Fibroblast of skin of right biceps (primary cell): ENCODE measurements around the gene PKN2.
"Not testable (repeated sequence)": the region's sequence is repeated elsewhere in the genome, so short reads cannot be mapped to it uniquely, and the experiment has no call there.

Experiments
- DNase-seq: peaks from one replicate; pipeline ENCODE4 v3.0.0-alpha.2; 2013

Gene PKN2

DNA sequence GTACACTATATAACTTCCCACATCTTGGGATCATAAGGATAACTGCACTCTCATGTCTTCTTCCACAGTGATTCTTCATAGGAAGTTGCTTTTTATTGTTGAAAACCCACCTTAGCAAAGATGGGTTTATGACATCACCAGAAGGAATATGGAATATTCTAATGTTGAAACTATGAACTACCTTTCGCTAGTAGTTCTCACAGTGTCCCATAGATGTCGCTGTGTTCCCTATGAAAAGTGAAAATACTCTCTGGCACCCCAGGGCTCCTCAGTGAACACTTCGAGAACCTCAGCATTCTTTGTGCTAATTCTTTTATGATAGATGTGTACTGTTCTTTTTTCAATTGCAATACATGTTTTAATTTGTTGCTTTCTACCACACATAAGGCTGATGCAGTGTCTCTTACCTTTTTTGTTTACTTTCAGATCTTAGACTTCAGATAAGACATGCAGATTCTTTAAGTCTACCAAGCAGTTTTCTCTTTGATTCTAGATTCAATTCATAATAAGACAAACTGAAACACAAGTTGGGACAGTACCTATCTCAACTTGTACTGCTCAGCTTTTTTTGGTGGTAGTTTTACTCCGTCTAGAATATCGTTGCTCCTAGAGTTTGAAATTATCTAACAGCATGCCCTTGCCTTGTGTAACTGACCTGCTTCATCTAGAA lies 116.4 kb downstream of the PKN2 start:
- DNase-seq, result peak; percentile 36

DNA sequence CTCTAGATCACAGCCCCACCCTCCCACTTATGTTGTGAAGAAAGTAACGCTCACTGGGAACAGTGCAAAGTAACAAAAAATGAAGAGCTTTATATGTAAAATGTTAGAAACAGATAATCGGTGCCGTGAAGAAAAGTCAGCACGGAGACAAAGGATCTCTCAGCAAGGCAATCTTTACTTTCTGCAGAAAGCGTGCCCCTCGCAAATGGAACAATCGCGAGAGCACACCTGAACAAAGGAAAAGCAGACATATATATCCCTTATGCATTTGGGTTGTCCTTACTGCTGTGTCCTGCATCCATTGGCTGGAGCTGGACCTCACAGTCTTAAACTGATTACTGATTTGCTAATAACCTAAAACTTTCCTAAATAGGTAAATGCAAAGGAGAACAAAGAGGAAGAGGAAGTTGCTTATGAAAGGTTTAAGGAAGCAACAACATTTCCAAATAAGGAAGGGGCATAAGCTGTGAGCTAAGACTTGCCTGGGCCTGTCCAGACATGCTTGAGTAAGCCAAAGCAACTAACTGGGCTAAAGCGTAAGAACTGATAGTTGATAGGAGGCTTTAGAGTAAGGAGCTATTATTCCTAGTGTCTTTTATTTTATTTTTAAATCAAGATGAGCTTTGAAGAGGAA lies 117.6 kb downstream of the PKN2 start:
- peak; percentile 36 for DNase-seq

DNA sequence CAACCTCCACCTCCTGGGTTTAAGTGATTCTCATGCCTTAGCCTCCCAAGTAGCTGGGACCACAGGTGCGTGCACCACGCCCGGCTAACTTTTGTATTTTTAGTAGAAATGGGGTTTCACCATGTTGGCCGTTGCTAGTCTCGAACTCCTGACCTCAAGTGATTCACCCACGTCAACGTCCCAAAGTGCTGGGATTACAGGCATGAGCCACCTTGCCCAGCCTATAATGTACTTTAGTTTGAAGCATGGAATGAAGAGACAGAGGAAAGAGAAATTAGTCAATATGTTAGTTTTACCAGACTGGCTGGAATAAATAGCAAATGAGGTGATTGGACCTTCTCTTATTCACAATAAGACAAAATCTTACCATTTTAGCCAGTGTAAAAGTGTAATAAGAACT lies 118.3 kb downstream of the PKN2 start:
- DNase-seq, result peak; percentile 14

DNA sequence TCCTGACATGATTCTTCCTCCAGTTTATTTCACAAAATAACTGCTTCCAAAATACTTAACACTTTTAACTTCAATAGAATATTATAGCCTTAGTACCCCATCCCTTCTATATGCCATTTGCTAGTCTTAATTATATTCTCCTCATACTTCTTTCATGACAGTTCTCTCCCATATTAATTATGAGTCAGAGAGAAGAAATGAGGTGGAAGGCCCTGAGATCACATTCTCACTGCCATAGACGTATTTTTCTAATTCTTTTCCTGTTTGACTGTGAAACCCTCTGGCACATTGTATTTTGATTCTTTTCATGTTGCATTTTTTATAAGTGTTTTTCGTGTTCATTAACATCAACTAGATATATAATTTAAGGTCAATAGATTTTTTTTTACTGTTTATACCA lies 118.9 kb downstream of the PKN2 start:
- DNase-seq, result peak; percentile 78

DNA sequence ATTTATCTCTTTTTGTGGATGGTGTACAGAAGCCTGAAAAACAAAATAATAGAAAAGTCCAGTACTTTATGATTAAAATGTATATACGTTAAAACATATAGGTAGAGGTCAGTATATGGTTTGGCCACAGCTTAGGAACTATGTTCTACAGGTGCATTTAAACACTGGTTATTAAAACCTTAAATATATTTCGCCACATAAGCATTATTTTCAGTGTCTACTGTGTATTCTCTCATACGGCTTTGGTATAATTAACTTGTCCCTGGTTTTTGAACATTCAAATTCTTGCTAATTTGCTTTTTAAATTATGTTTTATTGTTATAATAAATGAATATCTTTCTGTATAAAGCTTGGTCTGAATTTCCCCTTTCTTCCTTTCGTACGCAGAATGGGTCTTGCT lies 119.4 kb downstream of the PKN2 start:
- DNase-seq, result no peak

DNA sequence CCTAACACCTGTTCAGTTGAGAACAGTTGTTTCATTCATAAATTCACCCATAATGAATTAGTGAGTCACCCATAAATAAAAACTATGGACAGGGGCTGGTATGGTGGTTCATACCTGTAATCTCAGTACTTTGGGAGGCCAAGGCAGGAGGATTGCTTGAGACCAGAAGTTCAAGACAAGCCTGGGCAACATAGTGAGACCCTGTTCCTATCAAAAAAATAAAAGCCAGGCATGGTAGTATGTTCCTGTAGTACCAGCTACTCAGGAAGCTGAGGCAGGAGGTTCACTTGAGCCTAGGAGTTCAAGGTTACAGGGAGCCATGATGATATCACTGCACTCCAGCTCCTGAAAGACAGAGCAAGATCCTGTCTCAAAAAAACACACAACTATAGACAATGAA lies 128.3 kb downstream of the PKN2 start:
- DNase-seq, result no peak

DNA sequence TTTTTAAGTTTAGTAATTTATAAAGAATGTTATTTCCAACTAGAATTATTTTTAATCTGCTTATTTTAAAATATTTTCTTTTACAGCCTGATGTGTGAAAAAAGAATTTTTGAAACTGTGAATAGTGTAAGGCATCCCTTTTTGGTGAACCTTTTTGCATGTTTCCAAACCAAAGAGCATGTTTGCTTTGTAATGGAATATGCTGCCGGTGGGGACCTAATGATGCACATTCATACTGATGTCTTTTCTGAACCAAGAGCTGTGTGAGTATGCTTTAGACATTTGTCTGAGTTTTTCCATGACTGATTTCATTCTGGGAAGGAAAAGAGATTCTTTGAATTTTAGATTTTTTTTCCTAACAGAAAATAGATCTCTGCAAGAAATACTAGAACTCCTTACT lies 129.4 kb downstream of the PKN2 start:
- no peak for DNase-seq

DNA sequence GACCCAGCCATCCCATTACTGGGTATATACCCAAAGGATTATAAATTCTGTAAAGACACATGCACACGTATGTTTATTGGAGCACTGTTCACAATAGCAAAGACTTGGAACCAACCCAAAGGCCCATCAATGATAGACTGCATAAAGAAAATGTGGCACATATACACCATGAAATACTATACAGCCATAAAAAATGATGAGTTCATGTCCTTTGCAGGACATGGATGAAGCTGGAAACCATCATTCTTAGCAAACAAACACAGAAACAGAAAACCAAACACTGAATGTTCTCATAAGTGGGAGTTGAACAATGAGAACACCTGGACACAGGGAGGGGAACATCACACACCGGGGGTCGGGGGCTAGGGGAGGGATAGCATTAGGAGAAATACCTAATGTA lies 135.6 kb downstream of the PKN2 start:
- DNase-seq, result not testable (repeated sequence)

DNA sequence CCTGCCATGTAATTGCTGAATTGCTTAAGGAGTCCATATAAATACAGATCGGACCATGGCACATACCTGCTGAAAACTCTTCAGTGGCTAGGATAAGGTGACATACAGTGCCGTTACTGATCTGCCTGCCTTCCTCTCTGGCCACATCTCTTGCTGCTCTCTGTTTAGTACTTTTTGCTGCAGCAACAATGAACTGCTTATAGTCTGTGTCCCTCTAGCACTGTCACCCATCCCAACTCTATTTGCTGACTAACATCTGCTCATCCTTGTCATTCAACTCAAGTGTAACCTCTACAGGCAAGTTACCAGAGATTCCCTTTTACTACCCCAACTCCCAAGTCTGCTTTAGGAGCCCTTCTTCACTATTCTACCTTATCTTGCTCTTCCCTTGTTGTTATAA lies 141.6 kb downstream of the PKN2 start:
- DNase-seq, result no peak

DNA sequence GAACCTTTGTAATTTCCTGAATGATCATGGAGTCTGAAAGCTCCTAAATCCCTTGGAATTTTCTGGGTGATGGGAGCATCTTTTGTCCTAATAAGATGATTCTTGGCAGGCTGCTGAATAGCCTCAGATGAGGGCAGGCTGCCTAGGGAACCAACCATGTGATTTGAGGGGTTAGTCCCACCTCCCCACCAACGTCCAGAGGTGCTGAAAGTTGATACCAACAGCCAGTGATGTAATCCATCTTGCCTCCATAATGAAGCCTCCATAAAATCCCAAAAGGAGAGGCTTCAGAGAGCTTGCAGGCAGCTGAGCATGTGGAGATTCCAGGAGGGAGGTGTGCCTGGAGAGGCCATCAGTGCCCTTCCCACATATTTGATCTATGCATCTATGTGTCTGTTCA lies 163.6 kb downstream of the PKN2 start:
- no peak for DNase-seq

DNA sequence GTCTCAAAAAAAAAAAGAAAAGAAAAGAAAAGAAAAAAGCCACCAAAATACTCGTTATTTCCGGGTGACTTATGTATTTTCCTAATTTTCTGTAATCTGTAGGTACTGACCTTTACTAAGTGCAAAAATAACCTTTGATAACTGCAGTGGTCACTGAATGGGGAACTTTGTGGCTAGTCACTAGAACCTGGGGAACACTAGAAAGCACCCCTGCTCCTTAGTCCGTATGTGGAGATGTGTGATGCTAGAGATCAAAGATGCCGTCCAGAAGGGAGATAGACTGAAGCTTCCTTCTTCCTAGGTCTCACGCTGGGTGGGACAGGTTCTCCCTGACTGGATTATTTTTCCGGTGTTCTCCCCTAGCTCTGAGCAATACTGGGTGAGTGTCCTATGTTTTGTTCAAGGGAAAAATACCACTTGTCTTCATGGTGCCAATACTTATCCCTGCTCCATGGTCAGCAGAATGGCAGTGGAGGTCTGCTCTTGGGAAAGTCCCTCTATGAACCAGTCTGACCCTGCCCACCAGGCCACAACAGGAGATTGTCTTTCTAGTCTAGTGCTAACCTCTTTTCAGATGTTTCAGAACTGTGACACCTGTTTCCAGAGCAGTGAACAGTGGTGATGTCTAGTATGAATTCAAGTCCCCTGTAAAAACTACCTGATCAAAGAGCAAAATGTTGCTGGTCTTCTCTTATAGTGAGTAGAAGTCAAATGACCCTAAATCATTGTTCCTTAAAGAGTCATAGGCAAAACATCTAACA lies 167.4 kb downstream of the PKN2 start:
- DNase-seq, result no peak

DNA sequence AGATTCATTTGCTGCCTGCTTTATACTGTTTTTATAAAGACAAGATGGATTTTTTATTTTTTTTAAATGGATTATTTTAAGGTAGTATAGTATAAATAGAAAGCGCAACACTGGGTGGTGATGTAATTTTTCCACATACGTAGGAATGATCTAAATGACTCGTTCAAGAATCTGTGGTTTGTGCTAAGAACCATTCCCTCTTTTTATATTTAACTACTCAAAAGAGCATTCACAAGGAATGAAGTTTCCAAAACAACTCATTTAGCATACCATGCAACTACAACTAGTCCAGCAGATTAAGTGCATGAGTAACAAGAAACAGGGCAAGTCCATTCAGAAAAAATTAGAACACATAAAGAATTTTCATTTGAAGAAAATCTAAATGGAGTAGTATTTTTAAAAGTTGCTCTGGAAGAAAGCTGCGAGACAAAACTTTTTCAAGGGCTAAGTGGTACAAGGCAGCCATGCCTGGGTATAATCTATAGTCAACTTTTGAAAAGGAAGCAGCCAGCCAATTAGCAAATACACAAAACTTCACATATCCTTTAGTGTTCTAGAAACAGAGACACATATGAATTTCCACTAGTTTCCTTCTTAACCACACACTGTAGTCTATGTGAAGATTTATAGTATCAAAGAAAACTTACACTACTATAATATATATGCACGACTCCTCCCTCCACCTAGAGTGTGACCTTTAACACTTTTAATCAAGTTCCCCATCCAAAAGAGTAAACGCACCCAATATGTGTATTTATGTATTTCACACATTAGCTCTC lies 183.9 kb downstream of the PKN2 start:
- DNase-seq, result peak; percentile 81

DNA sequence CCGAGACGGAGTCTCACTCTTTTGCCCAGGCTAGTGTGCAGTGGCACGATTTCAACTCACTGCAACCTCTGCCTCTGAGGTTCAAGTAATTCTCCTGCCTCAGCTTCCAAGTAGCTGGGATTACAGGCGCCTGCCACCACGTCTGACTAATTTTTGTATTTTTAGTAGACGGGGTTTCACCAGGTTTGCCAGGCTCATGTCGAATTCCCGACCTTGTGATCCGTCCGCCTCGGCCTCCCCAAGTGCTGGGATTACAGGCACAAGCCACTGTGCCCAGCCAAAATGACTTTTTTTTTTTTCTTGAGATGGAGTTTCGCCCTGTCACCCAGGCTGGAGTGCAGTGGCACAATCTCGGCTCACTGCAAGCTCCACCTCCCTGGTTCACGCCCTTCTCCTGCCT lies 185.6 kb downstream of the PKN2 start:
- not testable (repeated sequence) for DNase-seq

DNA sequence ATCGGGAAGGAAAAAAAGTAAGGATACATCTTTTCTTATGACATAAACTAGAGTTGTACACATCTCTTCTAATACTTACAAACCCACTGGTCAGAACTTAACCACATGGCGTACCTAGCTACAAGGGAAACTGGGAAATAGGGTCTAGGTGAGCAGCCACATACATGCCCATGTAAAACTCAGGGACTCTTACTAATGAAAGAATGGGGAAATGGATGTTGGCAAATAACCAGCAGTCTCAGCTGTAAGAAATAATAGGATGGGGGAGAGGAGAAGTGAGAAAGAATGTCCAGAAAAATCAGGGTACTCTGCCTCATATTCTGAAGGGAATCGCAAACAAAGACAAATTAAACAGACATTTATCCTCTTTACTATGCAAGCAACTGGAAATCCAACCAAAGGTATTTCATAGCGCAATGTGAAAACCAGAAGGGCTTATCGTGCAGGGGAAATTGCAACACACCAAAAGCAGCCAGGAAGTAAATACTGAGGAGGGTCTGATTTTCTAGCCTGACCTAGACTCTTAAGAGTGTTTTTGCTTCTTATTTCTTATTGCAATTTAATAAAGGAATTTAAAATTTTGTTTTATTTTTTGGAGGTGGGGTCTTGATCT lies 189.8 kb downstream of the PKN2 start:
- no peak for DNase-seq

DNA sequence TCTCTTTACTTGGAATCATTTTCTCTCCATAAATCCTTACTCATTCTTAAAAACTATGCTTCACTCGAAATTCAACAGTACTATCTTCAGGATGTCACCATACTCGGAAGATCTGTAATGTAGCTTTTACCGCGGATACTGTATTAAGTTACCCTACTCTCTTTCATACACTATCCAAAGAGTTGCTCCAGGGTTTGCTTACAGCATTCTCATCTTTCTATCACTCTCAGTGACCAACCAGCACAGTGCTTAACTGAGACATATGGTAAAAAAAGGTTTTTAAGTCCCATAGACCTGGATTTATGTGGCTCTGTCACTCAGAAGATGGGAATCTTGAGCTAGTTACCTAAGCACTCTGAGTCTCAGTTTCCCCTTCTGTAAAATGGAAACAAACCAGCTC lies 191.5 kb downstream of the PKN2 start:
- DNase-seq, result no peak

DNA sequence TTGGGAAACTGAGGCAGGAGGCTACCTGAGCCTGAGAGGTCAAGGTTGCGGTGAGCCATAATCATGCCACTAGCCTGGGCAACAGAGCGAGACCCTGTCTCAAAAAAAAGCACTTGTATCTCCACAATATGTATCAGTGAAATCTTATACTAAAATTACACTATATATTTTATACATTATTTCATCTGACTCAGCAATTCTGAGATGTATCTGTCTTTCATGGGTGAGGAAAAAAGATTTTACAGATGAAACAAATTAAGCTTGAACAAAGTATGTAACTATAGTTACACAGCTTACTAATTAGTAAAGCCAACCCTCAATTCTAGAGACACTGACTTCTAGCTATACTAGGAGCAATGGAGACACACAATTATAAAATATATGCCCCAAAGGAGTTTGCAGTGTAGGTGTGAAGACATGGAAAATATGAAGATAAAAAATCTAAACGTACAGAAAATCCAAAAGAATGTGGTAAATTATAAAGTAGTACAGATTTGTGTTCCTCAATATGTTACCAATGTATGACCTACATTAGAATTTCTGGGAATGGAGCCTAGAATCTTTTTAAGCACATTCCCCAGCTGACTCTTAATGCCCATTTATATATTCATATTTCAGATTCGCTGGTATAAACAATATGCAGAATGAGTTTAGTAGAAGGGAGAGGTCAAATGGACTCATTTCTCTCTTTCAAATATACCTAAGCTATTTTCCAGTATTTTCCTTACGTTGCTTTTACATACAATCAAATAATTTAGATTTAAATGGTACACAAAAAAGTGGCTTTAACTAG lies 192.7 kb downstream of the PKN2 start:
- peak; percentile 15 for DNase-seq

DNA sequence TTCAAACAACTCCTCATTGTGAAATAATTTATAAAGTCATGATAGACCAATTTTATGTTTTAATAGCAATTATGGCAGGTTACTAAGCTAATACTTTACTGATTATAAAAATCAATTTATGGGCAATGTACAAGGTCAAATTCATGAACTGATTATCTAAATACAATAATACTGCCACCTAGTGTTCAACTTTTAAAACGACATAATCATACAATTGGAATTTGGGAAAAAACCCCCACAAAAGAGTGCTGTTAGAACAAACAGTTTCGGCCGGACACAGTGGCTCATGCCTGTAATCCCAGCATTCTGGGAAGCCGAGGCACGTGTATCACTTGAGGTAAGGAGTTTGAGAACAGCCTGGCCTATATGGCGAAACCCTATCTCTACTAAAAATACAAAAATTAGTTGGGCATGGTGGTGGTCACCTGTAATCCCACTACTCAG lies 193.3 kb downstream of the PKN2 start:
- DNase-seq, result peak; percentile 43

DNA sequence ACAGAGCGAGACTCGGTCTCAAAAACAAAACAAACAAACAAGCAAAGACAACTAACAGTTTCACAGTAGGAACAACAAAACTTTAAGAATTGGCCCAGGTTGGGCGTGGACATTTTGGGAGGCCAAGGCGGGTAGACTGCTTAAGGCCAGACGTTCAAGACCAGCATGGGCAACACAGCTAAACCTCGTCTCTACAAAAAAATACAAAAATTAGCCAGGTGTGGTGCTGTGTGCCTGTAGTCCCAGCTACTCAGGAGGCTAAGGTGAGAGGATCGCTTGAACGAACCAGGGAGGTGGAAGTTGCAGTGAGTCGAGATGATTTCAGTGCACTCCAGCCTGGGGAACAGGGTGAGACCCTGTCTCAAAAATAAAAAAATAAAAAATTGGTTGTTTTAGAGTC lies 193.8 kb downstream of the PKN2 start:
- DNase-seq, result no peak

DNA sequence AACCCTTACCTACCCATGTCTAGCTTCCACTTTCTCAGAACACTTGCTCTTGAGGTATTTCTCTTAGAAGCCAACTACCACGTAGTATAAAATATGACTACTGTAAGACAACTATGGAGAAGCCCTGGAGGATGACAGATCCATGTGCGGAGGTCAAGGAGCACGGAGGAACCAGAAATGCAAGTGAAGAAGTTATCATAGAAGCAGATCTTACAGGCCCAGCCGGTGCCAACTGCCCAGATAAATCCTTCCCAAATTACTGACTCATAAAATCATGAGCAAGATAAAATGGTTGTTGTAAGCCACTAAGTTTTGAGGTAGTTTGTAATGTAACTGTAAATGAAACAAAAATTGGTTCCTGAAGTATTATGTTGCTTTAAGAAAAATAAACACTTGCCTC lies 194.7 kb downstream of the PKN2 start:
- no peak for DNase-seq

DNA sequence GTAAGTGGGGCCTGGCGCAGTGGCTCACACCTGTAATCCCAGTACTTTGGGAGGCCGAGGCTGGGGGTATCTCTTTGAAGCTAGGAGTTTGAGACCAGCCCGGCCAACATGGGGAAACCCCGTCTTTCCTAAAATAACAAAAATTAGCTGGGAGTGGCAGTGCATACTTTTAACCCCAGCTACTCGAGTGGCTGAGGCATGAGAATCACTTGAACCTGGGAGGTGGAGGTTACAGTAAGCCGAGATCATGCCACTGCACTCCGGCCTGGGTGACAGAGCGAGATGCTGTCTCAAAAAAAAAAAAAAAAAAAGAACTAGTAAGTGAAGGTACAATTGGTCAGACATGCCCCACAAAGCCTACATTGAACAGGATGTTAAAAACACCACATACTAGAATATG lies 196.6 kb downstream of the PKN2 start:
- DNase-seq, result not testable (repeated sequence)

DNA sequence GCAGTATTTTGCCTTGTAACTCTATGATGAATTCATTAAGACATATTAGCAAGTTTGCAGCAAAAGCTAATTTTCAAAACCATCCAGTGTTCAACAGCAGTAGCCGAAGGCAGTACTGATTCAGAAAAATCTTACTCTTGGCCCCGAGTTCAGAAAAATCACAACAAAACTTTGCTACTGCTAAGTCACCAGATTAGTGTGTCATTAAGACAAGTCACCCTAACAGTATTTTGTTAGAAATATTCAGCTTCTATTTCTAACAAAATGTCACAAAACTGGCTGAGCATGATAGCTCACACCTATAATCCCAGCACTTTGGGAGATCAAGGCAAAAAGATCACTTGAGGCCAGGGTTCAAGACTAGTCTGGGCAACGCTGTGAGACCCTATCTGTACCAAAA lies 199.1 kb downstream of the PKN2 start:
- DNase-seq, result no peak
